Parathyroid adenoma (tissue), 2 donors: ENCODE results near the gene TTC9C.
A peak's percentile ranks its signal among the peaks of the same experiment; 100 is the strongest.
"Not testable (repeated sequence)": the region's sequence is repeated elsewhere in the genome, so short reads cannot be mapped to it uniquely, and the experiment has no call there.

Source experiments
- H2AFZ ChIP-seq: fragments of 300-600 bp; sonication (generic); one replicate; pipeline ENCODE4 v1.7.0; 2017; ENCODE audit warnings: antibody characterized with exemption, mild to moderate bottlenecking
- H3K27ac ChIP-seq: fragments of 300-600 bp; sonication (generic); one replicate; pipeline ENCODE4 v1.7.0; 2017
- H3K27me3 ChIP-seq: fragments of 300-600 bp; sonication (generic); one replicate; pipeline ENCODE4 v1.7.0; 2017; ENCODE audit warnings: low read length; ENCODE audit not compliant: control insufficient read depth, insufficient read depth
- H3K36me3 ChIP-seq: fragments of 300-600 bp; sonication (generic); one replicate; pipeline ENCODE4 v1.7.0; 2017; ENCODE audit warnings: low read length; ENCODE audit not compliant: control insufficient read depth, insufficient read depth
- H3K4me1 ChIP-seq: fragments of 300-600 bp; sonication (generic); one replicate; pipeline ENCODE4 v1.7.0; 2017; ENCODE audit warnings: control low read depth
- H3K4me2 ChIP-seq: fragments of 300-600 bp; sonication (generic); one replicate; pipeline ENCODE4 v1.7.0; 2017; ENCODE audit warnings: low read length
- H3K4me3 ChIP-seq: fragments of 300-600 bp; sonication (generic); one replicate; pipeline ENCODE4 v1.7.0; 2017; ENCODE audit warnings: low read depth, low read length
- H3K79me2 ChIP-seq: fragments of 300-600 bp; sonication (generic); one replicate; pipeline ENCODE4 v1.7.0; 2017; ENCODE audit warnings: control low read depth
- H3K9ac ChIP-seq: fragments of 300-600 bp; sonication (generic); one replicate; pipeline ENCODE4 v1.7.0; 2017; ENCODE audit warnings: mild to moderate bottlenecking
- H3K9me3 ChIP-seq: fragments of 300-600 bp; sonication (generic); one replicate; pipeline ENCODE4 v1.7.0; 2017; ENCODE audit warnings: low read length; ENCODE audit not compliant: control insufficient read depth
- CTCF ChIP-seq: fragments of 300-600 bp; sonication (generic); IDR thresholded peaks from one replicate; pipeline ENCODE4 v1.7.0; 2017; ENCODE audit warnings: antibody characterized with exemption, mild to moderate bottlenecking
- donor health status: primary hyperparathyroidism.

The TTC9C gene

GRCh38 chr11:62753736-62754603 is 25.7 kb downstream of the TTC9C start, which contains the start of gene ZBTB3:
Gene ZBTB3, minus strand, starts transcription at chr11:62754160. Its CDS starts 496 bp downstream, at chr11:62753664.
- Histone ChIP-seq H3K4me2 (peak within 1 kb of the TSS; percentile 80), H3K79me2 (peaks cover 4% of the 10 kb centered on the region), H3K27me3 (no peaks in the 10 kb centered on the region), H2AFZ (peak within 1 kb of the TSS; percentile 93), H3K9ac (no peak within 1 kb of the TSS), H3K4me3 (peak within 1 kb of the TSS; percentile 100), H3K9me3 (no peaks in the 10 kb centered on the region), H3K36me3 (no peaks in the 10 kb centered on the region), H3K4me1 (no peaks in the 10 kb centered on the region), H3K27ac (peak within 1 kb of the TSS; percentile 90)
- TF ChIP-seq CTCF: no peak

- H3K36me3 ChIP-seq: no peaks in the 10 kb centered on the region
- TF ChIP-seq CTCF: no peak
- H3K4me2 ChIP-seq: no peak overlapping the region
- no peak overlapping the region for H3K27ac ChIP-seq
- H2AFZ ChIP-seq: no peak overlapping the region
- no peaks in the 10 kb centered on the region for H3K9me3 ChIP-seq
- H3K4me3 ChIP-seq: no peak overlapping the region
- H3K4me1 ChIP-seq: no peaks in the 10 kb centered on the region
- H3K27me3 ChIP-seq: no peaks in the 10 kb centered on the region
- H3K79me2 ChIP-seq: peaks cover 4% of the 10 kb centered on the region
- no peak overlapping the region for H3K9ac ChIP-seq
Observed at GRCh38 chr11:62755086-62755615, 26.9 kb downstream of the TTC9C start.

- H3K4me2 ChIP-seq: no peak overlapping the region
- no peaks in the 10 kb centered on the region for H3K36me3 ChIP-seq
- H3K79me2 ChIP-seq: peaks cover 2% of the 10 kb centered on the region
- no peak for TF ChIP-seq CTCF
- peaks cover 2% of the 10 kb centered on the region for H3K4me1 ChIP-seq
- H3K4me3 ChIP-seq: no peak overlapping the region
- no peaks in the 10 kb centered on the region for H3K9me3 ChIP-seq
- H3K27ac ChIP-seq: no peak overlapping the region
- H2AFZ ChIP-seq: no peak overlapping the region
- no peak overlapping the region for H3K9ac ChIP-seq
- no peaks in the 10 kb centered on the region for H3K27me3 ChIP-seq
Observed at GRCh38 chr11:62757846-62758788, 29.8 kb downstream of the TTC9C start.

- not testable (repeated sequence) for H3K79me2 ChIP-seq, H3K4me3 ChIP-seq, H3K36me3 ChIP-seq, H3K9ac ChIP-seq, H3K4me1 ChIP-seq, H3K9me3 ChIP-seq, H3K4me2 ChIP-seq, H3K27me3 ChIP-seq
- Histone ChIP-seq H3K27ac (peak overlapping the region; percentile 61), H2AFZ (peak overlapping the region; percentile 83)
Observed at GRCh38 chr11:62760867-62761227, 32.6 kb downstream of the TTC9C start.

- Histone ChIP-seq H3K4me3 (peak overlapping the region; percentile 68), H3K27ac (peak overlapping the region; percentile 78), H3K4me1 (peaks cover 4% of the 10 kb centered on the region), H3K9me3 (no peaks in the 10 kb centered on the region), H3K36me3 (no peaks in the 10 kb centered on the region), H3K9ac (no peak overlapping the region), H2AFZ (peak overlapping the region; percentile 88), H3K79me2 (no peaks in the 10 kb centered on the region), H3K4me2 (peak overlapping the region; percentile 61), H3K27me3 (no peaks in the 10 kb centered on the region)
- no peak for TF ChIP-seq CTCF
Observed at GRCh38 chr11:62770778-62771143, 42.5 kb downstream of the TTC9C start.
